Nephron (organoid): Measurements from ENCODE around the gene SLCO3A1.

Experiments used
- H3K27ac Mint-ChIP-seq, 3 experiments: 2 replicates each; pipeline ENCODE4 v1.8.0; 2020; ENCODE audit warnings: mixed read lengths in 3 of 3, mild to moderate bottlenecking in 2 of 3, moderate library complexity in 1 of 3
- H3K27me3 Mint-ChIP-seq: 2 replicates; pipeline ENCODE4 v1.8.0; 2021; ENCODE audit warnings: low read depth, mild to moderate bottlenecking, moderate library complexity, mixed read lengths
- H3K36me3 Mint-ChIP-seq: 2 replicates; pipeline ENCODE4 v1.8.0; 2020; ENCODE audit warnings: low read depth, mixed read lengths
- H3K4me1 Mint-ChIP-seq: 2 replicates; pipeline ENCODE4 v1.8.0; 2020; ENCODE audit warnings: mixed read lengths
- H3K4me3 Mint-ChIP-seq, 3 experiments: 2 replicates each; pipeline ENCODE4 v1.8.0; 2020; ENCODE audit warnings: mild to moderate bottlenecking in 3 of 3, mixed read lengths in 3 of 3, moderate library complexity in 2 of 3
- H3K9me3 Mint-ChIP-seq: 2 replicates; pipeline ENCODE4 v1.8.0; 2020; ENCODE audit warnings: mixed read lengths
- CTCF ChIP-seq, 3 experiments: fragments of 200-600 bp; sonication (generic); IDR thresholded peaks; one replicate each; pipeline ENCODE4 v1.5.0; 2021; ENCODE audit warnings: antibody characterized with exemption in 3 of 3; ENCODE audit not compliant: unreplicated experiment in 3 of 3

The SLCO3A1 gene

DNA sequence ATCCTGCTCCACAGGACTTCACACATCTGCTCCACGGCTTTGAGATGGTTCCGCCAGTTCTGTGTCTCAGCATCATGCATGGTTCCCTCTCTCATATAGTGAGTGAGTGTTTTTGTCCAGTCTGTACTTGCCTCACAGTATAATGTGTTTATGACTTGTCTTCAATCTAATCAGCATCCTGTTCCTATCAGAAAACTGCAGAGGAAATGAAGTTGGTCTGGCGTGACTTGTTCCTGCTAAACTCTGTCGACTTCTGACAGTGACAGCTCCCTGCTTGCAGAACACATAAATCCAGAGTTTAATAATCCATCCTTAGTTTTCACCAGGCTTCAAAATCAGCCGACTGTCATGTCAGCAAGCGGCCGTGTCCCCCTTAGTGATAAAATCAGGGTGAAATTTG lies 222.3 kb downstream of the SLCO3A1 start:
- Mint-ChIP-seq H3K9me3 (no peaks in the 10 kb centered on the region), H3K4me3 (no peak overlapping the region), H3K27me3 (peaks cover 19% of the 10 kb centered on the region), H3K27ac (no peak overlapping the region), H3K4me1 (peaks cover 7% of the 10 kb centered on the region), H3K36me3 (no peaks in the 10 kb centered on the region)
- no peak for TF ChIP-seq CTCF (IDR thresholded peaks at IDR 0.05; ENCODE audit: unreplicated experiment in 3 of 3)

DNA sequence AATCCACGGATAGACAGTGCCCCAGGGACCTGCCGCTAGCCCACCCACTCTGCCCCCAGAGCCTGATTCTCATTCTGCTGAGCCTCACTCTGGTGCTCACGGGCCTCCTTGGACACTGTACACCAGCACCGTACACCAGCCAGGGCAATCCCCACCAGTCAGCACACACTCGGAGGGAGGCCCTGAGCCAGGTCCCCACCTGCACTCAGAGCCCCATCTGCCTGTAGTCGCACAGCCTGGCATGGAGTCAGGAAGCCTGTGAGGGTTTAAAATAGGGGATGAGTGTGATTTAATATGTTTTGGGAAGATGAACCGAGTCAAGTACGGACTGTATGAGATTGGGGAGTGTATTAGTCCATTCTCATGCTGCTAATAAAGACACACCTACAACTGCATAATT lies 223.0 kb downstream of the SLCO3A1 start:
- no peak overlapping the region for H3K27ac Mint-ChIP-seq
- TF ChIP-seq CTCF (IDR thresholded peaks at IDR 0.05; ENCODE audit: unreplicated experiment in 3 of 3), result no peak
- H3K27me3 Mint-ChIP-seq, result peaks cover 19% of the 10 kb centered on the region

DNA sequence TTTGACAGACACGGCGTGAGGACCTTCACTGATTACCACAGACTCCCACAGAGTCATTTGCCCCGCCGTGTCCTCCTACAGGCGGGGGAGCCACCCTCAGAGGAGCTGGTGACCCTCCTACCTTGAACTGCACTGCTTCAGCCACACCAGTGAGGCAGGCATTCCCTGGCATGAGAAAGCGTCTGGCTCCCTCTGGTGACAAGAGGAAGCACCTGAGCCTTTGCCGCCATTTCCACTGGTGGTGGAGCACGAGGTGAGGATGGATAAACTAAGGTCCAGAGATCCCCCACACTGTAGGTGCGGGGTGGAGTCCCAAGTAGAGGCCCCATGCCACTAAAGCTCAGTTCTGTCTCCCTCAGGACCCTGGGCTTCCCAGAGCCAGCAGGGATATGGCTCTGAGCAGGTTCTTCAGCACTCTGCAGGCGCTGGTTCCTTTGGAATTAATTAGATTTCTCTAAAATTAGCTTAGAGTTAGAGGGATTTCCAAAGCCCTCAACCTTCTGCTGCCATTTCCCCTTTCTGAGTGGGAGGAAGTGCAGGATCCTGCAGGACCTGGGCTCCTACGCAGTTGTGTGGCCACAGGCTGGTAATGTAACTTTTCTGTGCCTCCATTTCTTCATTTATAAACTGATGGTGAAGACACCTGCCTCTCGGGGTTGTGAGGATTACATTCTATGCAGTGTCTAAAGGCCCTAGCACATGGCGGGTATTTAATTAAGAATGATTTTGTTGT lies 224.0 kb downstream of the SLCO3A1 start:
- Mint-ChIP-seq H3K4me3 (no peak overlapping the region), H3K27ac (peak overlapping the region in 1 of 3 experiments; percentile 59), H3K4me1 (no peaks in the 10 kb centered on the region), H3K9me3 (no peaks in the 10 kb centered on the region), H3K27me3 (peaks cover 19% of the 10 kb centered on the region), H3K36me3 (no peaks in the 10 kb centered on the region)
- peak; percentile 81 to 85 (median 82) for TF ChIP-seq CTCF (IDR thresholded peaks at IDR 0.05; ENCODE audit: unreplicated experiment in 3 of 3)

More for the DNA sequence above, 223.0 kb downstream of the SLCO3A1 start:
- Mint-ChIP-seq H3K4me3 (no peak overlapping the region), H3K36me3 (no peaks in the 10 kb centered on the region), H3K4me1 (peaks cover 3% of the 10 kb centered on the region), H3K9me3 (no peaks in the 10 kb centered on the region)

- Mint-ChIP-seq H3K27me3 (peaks cover 19% of the 10 kb centered on the region), H3K36me3 (no peaks in the 10 kb centered on the region), H3K4me1 (no peaks in the 10 kb centered on the region), H3K9me3 (no peaks in the 10 kb centered on the region), H3K4me3 (no peak overlapping the region), H3K27ac (no peak overlapping the region)
- no peak for TF ChIP-seq CTCF (IDR thresholded peaks at IDR 0.05; ENCODE audit: unreplicated experiment in 3 of 3)
Observed at GRCh38 chr15:92078270-92078669, 224.8 kb downstream of the SLCO3A1 start.

DNA sequence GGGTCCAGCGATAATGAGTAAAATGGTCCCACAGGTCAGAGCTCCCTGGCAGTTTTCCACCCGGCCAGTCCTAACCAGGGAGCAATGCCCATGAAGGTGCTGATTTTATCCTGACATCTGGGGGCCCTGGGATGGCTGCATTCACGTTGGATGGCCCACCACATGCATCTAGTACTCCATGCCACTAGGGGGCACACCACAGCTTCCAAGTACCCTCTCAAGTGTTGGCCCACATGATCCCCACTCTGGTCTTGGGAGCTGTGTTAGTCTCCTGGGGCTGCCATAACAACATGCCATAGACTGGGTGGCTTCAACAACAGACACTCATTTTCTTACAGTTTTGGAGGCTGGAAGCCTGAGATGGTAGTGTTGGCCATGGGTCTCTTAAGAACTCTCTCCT lies 225.5 kb downstream of the SLCO3A1 start:
- Mint-ChIP-seq H3K27me3 (peaks cover 19% of the 10 kb centered on the region), H3K27ac (no peak overlapping the region)

More for the DNA sequence above, 225.5 kb downstream of the SLCO3A1 start:
- Mint-ChIP-seq H3K4me1 (no peaks in the 10 kb centered on the region), H3K9me3 (no peaks in the 10 kb centered on the region), H3K36me3 (no peaks in the 10 kb centered on the region), H3K4me3 (no peak overlapping the region)
- peak in 1 of 3 experiments; percentile 15 for TF ChIP-seq CTCF (IDR thresholded peaks at IDR 0.05; ENCODE audit: unreplicated experiment in 3 of 3)
